Activated CD4-positive, alpha-beta T cell treated with anti-CD3 and anti-CD28 coated beads, Interleukin-10, Interleukin-2, amounts not matched to agents 100 ng/mL and 50 ng/mL, durations not matched to agents 16 hours and 8 hours (primary cell): ENCODE data around the gene PXMP4.

Experiments
- DNase-seq: peaks from one replicate; pipeline ENCODE4 v3.0.0-alpha.2; 2020

Gene PXMP4

DNA sequence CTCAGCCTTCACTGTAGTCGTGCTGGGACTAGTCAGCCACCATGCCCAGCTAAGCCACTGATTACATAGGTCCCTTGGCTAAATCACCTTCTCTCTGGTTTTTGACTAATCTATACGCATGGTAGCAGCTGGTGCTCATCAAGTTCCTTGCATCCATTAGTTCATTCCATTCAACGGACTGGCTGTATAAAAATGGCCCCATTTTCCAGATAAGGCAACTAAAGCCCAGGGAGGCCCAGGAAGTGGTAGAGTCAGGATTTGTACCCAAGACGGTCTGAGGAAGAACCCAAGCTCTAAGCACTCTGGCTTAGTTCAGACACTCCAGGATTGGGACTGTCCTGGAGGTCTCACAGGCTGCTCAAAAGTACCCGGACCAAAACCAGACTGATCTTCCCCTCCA is 38.8 kb downstream of the PXMP4 start:
- DNase-seq = no peak

DNA sequence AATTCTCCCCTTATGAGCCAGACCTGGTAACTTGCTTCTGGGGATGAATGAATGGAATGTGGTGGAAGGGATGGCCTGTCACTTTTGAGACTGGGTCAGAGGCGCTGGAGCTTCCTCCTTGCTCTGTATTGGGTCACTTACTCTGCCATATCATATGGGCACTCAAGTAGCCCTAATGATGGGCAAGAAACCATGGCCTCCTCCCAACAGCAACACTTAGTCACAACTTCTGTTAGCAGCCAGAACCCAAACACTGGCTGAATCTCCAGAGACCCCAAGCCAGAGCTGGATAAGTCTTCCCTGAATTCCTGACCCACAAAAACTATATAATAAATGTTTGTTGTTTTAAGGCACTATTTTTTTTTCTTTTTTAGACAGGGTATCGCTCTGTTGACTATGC is 39.4 kb downstream of the PXMP4 start:
- no peak for DNase-seq

DNA sequence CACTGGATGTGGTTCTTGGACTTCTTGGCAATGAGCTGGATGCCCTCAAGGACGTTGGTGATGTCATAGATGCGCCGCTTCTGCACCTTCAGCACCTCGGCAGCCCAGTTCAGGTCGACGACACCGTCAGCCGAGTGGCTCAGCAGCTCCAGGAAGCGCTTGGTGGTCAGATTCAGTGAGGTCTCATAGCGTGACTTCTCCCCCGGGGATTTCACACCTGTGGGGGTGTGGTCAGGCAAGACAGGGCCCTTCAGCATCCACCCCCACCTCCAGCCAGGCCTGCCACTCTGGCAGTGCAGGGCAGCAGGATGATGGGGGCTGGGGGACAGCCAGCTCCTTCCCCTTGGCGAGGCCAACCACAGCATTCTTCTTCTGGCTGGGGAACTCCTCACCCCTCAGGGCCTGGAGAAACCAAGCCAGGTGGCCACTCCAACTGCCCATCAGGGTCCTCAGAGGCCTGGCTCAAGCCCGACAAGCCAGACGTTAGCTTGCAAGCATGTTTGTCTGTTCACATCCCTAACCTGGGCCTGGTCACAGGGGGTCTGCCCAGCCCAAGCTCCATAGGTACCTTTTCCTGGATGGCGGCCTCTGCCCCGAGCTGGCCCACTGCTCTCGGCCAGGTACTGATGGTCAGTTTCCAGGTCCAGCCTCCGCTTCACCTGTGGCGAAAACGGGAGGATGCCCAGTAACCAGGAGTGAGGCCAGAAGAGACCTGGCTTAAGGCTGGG is 40.2 kb downstream of the PXMP4 start:
- peak; percentile 83 for DNase-seq

DNA sequence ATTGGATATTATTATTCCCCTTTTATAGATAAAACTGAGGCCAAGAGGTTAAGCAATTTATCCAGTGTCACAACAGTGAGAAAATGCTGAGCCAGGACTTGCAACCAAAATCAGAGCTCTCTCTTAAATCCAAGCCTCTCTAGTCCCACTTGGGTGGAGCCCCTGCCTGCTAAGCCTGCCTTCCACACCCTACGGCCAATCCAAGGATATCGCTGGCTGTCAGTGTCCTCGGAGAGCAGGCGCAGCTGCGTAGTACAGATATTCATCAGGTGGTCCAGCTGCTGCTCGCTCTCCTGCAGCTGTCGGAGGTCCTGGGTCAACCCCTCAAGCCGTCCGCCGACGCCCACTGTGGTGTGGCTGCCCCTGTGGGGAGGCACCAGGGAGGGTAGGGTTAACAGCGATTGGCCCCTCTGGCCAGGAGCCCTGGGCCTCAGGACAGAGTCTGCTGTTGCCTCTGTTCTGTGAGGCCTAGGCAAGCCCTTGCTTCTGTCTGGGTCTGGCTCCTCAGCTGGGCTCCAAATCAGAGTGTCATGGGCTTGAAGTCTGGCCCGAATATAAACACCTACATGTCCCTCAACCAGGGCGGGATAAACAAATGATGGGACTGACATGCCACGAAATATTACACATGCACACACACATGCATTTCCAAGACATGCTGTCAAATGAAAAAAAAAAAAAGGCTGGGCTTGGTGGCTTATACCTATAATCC is 42.0 kb downstream of the PXMP4 start:
- no peak for DNase-seq

DNA sequence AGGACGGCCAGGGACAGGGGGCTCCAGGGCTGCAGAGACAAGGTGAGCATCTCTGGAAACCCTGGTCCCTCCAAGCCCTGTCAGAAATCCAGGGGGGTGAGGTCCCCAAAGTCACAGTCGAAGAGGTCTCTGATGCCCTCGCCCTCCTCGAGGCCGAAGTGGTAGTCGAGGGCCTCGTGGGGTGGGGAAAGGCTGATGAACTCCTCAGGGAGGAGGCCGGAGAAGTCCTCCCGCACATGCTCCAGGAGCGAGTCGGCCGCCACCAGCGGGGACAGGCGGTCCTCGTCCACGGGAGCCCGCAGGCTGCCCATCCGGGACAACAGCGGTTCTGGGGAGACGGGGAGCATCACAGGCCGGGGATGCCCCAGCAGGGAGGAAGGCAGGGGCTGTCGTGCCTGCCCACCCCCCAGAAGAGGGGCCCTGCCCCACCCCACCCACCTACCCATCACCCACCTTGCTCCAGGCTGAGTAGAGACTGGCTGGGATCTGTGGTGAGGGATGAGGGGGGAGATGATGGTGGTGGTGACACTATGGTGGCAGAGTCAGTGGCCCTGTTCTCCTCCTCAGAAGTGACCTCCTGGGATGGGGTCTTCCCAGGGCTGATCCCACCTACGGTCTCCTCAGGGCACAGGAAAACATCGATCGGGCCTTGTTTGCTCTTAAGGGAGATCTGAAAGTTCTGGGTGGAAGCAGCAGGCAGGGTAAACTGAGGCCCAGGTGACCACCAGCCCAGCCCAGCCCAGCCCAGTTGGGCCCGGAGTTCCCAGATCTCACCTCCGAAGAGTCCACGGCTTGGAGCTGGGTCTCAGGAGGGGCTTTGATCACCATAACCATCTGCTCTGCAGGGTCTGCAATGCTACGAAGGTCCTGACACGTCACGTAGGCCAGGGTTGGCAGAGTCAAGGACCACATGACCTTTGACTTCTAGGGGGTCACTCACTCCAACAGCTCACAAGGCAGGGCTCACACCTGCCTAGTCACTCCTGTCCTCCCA is 43.2 kb downstream of the PXMP4 start:
- DNase-seq = no peak

DNA sequence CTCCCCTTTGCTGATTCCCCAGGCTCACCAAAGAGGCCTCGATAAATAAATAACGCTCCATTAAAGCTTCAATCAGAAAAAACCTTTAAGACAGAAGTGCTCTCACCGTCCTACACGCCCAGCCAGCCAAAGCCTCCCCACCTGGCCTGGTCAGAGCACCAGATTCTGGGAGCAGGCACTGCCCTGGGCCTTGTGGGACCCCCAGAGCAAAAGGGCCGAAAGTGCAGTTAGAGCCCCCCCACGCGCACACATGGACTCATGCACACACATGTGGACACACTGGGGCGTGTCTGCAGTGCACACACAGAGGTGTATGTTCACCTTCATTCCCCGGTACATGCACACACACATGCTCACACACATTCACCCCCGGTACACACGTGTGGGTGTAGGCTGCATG is 44.0 kb downstream of the PXMP4 start:
- no peak for DNase-seq

DNA sequence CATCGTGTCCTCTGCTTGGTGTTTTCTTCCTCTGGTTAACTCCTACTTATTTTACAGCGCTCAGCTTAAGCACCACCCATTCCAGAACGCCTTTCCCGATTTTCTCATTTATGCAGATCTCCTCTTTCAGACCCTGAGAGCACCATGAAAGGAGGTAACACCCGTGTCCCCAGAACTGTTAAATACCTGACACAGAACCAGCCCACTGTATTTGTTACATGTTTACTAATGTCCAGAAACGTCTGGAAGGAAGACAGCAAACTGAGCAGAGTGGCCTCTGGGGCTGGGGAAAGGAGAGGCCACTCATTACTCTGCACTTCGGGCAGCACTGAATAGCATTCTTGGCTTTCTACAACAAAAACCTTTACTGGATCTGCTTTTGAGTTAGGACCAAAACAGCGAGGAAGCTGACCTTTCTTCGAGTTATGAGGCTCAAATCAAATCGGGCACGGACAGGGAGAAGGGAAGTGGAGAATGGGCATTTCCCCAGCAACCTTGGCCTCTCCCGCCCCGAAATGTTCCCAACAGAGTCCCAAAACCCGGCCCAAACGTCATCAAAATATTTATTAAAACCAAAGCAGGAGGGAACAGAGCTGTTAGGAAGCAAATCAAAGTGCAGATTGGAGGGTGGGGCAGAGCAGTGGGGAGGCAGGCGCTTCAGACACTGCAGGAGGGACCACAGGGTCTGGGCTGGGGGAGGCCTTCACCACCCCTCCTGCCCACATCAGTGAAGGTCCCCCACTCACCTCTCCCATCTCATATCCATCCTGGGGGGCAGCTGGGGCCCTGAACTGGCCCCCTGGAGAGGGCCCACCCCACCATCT is 44.8 kb downstream of the PXMP4 start:
- DNase-seq = no peak

DNA sequence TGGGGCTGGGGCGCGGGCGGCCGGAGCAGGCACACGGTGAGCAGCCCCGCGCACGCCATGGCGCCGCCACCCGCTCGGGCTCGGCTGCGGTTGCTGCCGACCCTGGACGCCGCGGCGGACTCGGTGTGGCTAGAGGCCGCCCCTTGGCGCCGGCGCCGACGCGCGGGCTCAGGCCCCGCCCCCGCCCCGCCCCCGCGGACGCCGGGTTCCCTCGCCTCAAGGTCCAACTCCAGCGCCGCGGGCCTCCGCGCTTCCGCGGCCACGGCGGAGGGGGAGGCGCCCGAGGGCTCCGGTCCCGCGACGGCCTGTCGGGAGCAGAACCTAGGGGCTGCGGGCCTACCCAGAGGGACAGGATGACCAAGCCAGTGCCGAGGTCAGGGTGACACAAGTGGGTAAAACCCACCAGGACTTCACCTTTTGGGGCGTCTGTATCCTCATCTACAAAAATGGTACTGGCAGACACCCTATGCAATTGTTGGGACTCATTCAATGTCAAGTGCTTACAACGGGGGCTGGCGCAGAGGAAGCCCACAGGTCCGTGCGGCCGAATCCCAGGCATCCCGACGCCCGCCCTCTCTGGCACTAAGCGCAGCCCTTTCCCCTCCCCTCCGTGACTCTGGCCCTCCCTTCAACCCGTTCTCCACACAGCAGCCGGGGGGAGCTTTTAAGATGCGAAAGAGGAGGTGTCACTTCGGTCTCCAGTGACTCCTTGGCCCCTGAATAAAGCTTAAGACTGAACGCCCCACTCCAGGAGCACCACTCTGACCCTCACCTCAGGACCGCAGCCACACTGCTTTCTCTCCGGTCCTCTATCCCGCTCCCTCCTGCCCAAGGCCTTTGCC is 45.6 kb downstream of the PXMP4 start, which contains the start of gene NECAB3:
Gene NECAB3, minus strand, starts transcription at position 135 of the 842 bp plus-strand sequence. Its CDS starts 76 bp downstream, at position 59.
- peak; percentile 78 for DNase-seq

DNA sequence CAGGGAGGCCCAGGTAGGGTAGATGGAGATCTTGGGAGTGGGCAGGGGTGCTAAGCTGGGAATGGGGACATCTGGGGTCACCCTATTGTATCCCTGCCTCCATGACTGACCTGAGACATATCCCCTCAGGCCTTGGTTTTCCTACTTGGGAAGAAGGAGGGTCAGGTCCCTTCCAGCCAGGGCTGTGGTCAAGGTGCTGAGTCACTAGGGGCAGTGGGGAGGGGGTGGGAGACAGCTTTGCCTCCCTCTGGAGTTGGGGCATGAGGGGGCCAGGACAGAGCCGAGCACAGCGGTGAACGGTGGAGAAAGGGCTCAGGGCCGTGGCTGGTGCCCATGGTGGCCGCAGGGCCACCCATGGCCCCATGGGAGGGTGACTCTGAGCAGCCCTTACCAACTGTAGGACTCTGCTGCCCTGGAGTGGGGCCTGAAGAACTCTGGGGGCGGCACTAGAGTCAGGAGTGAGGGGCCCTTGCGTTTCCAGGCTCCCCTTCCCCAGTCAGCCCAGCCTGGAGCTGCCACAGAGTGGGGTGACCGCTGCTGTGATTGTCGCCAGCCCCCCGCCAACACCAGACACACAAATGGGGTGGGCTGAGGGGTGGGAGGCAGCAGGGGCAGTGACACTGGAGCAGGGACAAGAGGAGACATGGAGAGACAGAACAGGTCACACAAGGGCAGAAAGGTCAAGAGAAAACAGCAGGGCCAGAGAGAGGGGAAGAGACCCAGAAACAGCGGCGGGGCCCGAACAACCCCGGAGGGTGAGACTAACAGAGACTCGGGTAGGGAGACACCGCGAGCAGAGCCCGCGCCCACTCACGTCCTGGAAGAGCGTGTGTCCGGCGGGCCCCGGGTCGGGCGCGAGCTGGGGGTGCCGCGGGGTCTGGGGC is 46.5 kb downstream of the PXMP4 start:
- DNase-seq = no peak

DNA sequence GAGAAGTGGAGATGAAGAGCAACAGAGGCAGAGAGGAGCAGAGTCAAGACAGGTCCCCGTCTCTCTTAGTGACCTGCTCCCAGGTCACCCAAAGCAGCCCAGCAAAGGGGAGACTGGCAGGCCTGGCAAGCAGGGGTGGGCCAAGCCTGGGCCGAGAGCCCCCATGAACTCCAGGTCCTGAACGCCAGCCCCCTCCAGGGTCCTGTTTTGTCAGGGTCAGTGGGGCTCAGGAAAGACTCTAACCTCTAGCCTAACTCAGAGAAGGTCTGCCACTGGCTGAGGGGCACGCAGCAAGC is 47.0 kb downstream of the PXMP4 start:
- no peak for DNase-seq

DNA sequence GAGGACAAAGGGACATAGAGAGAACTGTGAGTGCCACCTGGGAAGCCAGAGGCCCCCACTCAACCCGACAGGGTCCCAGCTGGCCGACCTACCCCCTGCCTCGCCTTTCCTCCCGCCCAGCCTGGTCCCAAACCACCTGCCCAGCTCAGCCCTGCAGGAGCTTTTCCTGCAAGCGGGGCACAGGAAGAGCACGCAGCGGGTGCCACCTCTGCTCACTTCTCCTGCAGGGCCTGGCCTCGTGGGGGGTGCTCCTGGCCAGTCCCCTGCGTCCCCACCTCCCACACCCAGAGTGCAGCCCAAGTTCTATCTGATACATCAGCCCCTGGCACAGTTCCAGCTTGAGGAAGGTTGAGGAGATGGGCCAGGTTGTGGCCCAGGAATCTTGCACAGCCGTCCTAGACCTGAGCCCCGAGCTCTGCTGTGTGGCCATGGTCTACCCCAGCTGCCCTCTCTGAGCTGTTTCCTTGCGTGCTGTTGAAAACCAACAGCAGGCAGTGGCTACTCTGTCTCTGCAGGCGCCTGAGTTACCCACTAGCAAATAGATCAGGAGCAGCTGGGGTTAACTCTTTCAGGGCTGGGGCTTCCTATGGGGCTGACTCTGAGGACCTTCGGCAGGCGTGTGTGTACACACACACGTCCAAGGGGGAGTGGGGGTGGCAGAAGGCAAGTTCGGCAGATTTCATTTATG is 47.5 kb downstream of the PXMP4 start:
- no peak for DNase-seq

DNA sequence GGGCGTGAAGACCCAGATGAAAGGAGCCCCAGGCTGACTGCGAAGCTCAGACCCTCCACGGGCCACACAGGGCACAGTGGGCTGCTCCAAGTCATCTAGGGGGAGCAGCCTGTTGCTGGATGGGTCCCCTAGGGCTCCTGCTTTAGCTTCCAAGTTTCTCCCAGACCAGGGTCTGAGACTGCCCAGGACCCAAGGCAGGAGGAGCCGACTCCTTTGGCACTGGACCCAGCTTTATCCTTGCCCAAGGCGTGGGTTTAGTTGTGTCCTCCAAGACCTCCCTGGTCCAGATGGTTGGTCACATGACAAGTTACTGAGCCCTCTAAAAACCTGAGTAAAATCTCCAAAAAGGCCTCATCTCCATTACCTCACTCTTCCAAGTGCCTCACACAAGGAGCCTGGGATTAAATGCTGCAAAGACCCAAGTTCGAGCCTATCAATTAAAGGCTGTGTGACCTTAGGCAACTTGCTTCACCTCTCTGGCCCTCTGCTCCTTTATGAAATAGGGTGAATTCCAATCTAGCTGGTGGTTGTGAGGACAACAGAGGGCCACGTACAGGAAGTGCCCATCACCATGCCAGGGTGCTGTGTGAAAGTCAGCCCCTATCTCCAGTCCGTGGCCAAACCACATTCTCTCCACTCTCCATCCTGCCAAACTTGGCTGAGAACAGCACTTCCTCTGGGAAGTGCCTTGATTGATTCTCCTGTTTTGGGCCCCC is 48.4 kb downstream of the PXMP4 start:
- no peak for DNase-seq

DNA sequence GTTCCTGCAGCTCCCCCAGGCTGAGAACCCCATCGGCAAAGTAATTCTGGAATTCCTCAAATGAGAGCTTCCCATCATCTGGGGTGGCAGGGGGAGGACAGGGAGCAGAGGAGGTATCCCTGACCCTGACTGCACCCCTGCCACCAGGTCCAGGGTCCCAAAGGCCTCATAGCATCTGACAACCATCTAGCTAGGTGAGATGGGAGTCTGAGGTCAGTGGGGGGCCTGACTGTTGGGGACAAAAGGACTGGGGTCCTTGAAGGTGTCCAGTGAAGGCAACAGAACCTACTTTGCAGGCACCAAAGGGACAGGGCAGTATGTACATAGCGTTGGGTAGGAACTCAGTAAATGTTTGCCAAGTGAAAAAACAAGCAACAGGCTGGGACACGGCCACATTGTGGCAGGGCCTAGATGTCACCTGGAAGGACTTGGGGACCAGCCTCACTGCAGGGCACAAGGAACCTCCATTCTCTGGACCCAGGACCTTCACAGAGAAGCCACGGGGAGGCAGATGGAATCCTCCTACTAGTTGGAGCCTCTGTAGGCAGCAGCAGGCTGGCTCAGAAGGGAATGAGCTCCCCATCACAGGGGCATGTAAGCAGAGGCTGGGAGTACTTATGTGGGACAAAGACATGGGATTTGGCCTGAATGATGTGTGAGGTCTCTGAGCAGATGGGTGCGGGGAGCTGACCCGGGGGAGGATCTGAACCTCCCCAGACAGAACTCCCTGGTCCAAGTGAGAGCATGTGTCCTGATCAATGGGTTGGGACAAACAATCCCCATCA is 49.2 kb downstream of the PXMP4 start:
- no peak for DNase-seq

DNA sequence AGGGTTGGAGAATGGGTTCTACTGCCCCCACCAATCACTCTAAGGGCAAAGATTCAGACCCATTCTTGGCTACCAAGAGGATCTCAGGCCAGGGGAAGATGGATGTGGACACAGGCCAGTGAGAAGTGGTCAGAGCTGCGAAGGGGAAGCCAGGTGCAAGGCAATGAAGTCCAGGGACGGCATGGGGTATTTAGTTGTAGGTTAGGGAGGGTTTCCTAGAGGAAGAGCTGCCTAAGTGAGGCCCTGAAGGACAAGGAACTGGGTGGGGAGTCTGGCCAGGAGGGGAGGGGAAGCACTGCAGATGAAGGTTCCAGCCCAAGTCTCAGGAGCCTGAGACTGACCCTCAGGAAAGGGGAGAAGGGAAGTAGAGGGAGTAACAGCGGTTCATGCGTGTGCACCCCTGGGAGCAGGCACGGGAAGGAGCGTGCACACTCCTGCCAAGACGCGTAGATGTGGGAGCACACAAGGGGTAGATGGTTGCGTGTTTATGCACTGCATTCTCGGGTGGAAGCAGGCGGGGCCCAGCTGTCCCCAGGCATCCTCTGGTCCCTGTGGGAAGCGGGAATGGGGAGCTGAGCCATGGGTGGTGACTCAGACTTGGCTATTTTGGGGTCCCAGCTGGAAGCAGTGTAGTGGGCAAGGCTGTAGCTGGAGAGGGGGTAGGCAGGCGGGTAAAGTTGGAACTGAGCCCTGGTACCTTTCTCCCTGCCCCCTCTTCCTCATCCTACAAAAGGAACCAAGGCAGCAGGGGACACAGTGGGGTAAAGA is 50.1 kb downstream of the PXMP4 start:
- no peak for DNase-seq

DNA sequence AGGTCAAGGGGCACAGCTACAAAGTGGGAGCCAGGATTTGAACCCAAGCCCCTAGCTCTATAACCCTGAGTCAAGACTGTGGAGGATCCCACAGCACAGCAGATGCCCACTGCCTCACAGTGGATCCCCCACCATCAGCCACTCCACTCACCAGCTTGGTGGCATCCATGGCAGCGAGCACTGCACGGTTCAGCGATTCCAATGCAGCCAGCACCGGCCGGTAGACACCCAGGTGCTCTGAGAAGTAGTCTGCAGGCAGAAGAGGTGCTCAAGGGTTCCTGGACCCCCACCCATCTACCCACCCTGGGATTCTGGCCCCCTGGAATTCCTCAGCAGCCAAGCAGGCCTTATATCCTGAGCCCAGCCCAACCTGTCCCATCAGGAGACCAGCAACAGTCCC is 50.9 kb downstream of the PXMP4 start:
- DNase-seq = no peak

DNA sequence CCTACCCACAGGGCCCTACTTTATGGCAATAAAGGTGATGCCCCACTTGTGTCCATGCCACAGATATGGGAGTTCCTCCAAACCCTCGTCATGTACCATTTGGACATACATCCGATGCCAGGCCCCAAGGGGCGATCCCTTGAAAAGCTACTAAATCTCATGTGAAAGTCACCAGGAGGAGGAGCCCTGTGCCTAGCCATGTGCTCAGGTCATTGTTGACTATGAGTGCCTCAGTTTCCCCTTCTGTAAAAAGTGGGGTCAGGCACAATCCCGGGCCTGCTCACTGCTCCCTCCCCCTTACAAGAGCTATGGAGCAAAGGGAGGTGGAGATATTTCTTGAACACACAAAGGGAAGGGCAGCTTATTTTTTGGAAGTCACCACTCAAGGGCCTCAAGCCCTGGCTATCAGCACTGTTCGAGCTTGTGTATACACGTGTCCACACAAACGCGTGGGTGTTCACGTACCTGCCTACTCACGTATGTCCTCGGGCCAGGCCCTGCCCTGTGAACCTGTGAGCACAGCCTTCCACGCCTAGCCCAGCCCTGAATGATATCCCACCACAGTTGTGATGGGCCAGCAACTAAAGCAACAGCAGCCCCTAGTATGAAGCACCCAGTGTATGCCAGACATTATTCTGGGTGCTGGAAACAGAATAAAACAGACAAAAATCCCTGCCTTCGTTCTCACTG is 51.5 kb downstream of the PXMP4 start:
- no peak for DNase-seq
